Breast epithelium (tissue), 4 donors: ENCODE results near the gene FAM217A. TPM values are rescaled to one million over a fixed set of nuclear protein-coding genes. Genes with fewer than 3 reads are reported as not detected.

Experiments
- DNase-seq, 2 donors: peaks; one replicate each; pipeline ENCODE4 v3.0.0-alpha.2; 2019; ENCODE audit warnings: low spot score in 2 of 2
- H3K27ac ChIP-seq, 2 donors: fragments of 200-600 bp; sonication (generic) in 1 of 2; one replicate each; pipeline ENCODE4 v1.5.1; 2016 to 2019; ENCODE audit warnings: mild to moderate bottlenecking in 1 of 2
- H3K27me3 ChIP-seq, 2 donors: fragments of 200-600 bp; sonication (generic) in 1 of 2; one replicate each; pipeline versions ENCODE4 v1.5.1 to v1.6.0; 2017 to 2019; ENCODE audit warnings: control low read depth in 1 of 2, mild to moderate bottlenecking in 1 of 2
- H3K36me3 ChIP-seq: fragments of 200-600 bp; one replicate; pipeline ENCODE4 v1.5.1; 2019
- H3K4me1 ChIP-seq, 2 donors: fragments of 200-600 bp; sonication (generic); one replicate each; pipeline ENCODE4 v1.5.1; 2016 to 2019; ENCODE audit warnings: control low read depth in 1 of 2
- H3K4me3 ChIP-seq, 3 donors: fragments of 200-600 bp; sonication (generic); 1 replicate in 2 of 3; 2 replicates in 1 of 3; pipeline ENCODE4 v1.5.1; 2016 to 2019; ENCODE audit warnings: mild to moderate bottlenecking in 3 of 3, moderate library complexity in 2 of 3
- H3K9me3 ChIP-seq, 2 donors: fragments of 200-600 bp; sonication (generic) in 1 of 2; one replicate each; pipeline ENCODE4 v1.5.1; 2016 to 2019; ENCODE audit warnings: control low read depth in 1 of 2
- POLR2A ChIP-seq: fragments of 450-650 bp; IDR thresholded peaks from one replicate; pipeline ENCODE4 v1.6.1; 2016; ENCODE audit warnings: antibody characterized with exemption, mild to moderate bottlenecking, moderate library complexity
- POLR2AphosphoS5 ChIP-seq, 3 donors: sonication (generic); formaldehyde crosslinking; IDR thresholded peaks; one replicate each; pipeline ENCODE4 v1.6.1; 2017; ENCODE audit warnings: antibody characterized with exemption in 3 of 3
- intact Hi-C: fragments of 100-400 bp; cut with DNase I; formaldehyde crosslinking; loops from one replicate; pipeline ENCODE4 v1.15.1; 2023; ENCODE audit warnings: low total_unique reads
- total RNA-seq, 3 donors: library from RNA; depleted of rRNA; stranded (reverse); fragments of >200 nt; gene quantifications; one replicate each; pipeline ENCODE4 v1.1.0, GENCODE V29; 2016
- TF ChIP-seq, protein P1 (sequence below), 3 donors: fragments of 450-650 bp; IDR thresholded peaks; one replicate each; pipeline ENCODE4 v1.5.1; 2016 to 2017; ENCODE audit warnings: antibody characterized with exemption in 3 of 3, mild to moderate bottlenecking in 3 of 3, moderate library complexity in 3 of 3

FAM217A gene
- total RNA-seq, 3 donors from 2014 or later: not detected

GRCh38 chr6:4049246-4049645, 29.7 kb downstream of the FAM217A start:
- no peaks in the 10 kb centered on the region for H3K27me3 ChIP-seq
- intact Hi-C loops: no loop called here
- H3K36me3 ChIP-seq: no peaks in the 10 kb centered on the region
- H3K27ac ChIP-seq: no peak overlapping the region
- H3K9me3 ChIP-seq: no peaks in the 10 kb centered on the region
- no peaks in the 10 kb centered on the region for H3K4me1 ChIP-seq
- no peak for DNase-seq
- no peak for TF ChIP-seq POLR2AphosphoS5 (IDR thresholded peaks at IDR 0.05)
- TF ChIP-seq, protein P1, sequence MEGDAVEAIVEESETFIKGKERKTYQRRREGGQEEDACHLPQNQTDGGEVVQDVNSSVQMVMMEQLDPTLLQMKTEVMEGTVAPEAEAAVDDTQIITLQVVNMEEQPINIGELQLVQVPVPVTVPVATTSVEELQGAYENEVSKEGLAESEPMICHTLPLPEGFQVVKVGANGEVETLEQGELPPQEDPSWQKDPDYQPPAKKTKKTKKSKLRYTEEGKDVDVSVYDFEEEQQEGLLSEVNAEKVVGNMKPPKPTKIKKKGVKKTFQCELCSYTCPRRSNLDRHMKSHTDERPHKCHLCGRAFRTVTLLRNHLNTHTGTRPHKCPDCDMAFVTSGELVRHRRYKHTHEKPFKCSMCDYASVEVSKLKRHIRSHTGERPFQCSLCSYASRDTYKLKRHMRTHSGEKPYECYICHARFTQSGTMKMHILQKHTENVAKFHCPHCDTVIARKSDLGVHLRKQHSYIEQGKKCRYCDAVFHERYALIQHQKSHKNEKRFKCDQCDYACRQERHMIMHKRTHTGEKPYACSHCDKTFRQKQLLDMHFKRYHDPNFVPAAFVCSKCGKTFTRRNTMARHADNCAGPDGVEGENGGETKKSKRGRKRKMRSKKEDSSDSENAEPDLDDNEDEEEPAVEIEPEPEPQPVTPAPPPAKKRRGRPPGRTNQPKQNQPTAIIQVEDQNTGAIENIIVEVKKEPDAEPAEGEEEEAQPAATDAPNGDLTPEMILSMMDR (IDR thresholded peaks at IDR 0.05): no peak
- no peak for TF ChIP-seq POLR2A
- H3K4me3 ChIP-seq: no peak overlapping the region

- TF ChIP-seq, protein P1 (IDR thresholded peaks at IDR 0.05): no peak
- no peak for TF ChIP-seq POLR2A
- TF ChIP-seq POLR2AphosphoS5 (IDR thresholded peaks at IDR 0.05): no peak
- no peaks in the 10 kb centered on the region for H3K4me1 ChIP-seq
- H3K27me3 ChIP-seq: no peaks in the 10 kb centered on the region
- H3K9me3 ChIP-seq: no peaks in the 10 kb centered on the region
- H3K4me3 ChIP-seq: no peak overlapping the region
- intact Hi-C loops: no loop called here
- peaks cover 3% of the 10 kb centered on the region for H3K36me3 ChIP-seq
- DNase-seq: no peak
- H3K27ac ChIP-seq: no peak overlapping the region
Observed at GRCh38 chr6:4041480-4041879, 37.5 kb downstream of the FAM217A start.

DNA sequence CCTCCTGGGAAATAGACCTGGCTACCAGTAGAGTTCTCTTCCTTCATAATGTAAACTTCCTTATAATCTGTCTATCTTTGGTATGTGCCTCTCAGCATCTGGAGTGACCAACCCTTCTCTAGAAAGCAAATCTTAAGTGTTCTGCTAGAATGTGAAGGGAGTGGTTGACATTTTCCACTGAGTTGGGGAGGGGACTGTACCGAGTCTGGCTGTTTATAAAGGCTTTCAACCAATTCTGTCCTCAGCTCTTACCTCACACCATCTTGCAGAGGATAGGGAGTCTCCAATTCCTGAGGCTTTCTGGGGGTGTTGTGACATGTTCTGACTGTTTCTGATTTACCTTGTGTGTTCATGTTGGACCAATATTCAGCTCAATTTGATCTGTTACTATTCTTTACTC, 39.6 kb downstream of the FAM217A start:
- TF ChIP-seq, protein P1 (IDR thresholded peaks at IDR 0.05): no peak
- TF ChIP-seq POLR2AphosphoS5 (IDR thresholded peaks at IDR 0.05): no peak
- TF ChIP-seq POLR2A: no peak
- no peaks in the 10 kb centered on the region for H3K4me1 ChIP-seq
- no peak overlapping the region for H3K27ac ChIP-seq
- no peak overlapping the region for H3K4me3 ChIP-seq
- no peak for DNase-seq
- peaks cover 3% of the 10 kb centered on the region for H3K36me3 ChIP-seq
- intact Hi-C loops: loop anchor here (5.0 kb wide), 1 partner anchor 878 kb away; no protein-coding TSS in a partner anchor
- H3K9me3 ChIP-seq: no peaks in the 10 kb centered on the region
- no peaks in the 10 kb centered on the region for H3K27me3 ChIP-seq

DNA sequence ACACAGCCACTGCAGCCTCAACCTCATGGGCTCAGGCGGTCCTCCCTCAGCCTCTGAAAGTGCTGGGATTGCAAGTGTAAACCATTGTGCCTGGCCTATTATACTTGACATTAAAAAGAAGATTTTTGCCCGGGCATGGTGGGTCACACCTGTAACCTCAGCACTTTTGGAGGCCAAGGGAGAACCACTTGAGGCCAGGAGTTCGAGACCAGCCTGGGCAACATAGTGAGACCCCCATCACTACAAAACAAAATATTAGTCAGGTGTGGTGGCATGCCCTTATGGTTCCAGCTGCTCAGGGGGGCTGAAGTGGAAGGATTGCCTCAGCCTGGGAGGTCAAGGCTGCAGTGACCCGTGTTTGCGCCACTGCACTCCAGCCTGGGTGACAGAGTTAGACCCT, 42.4 kb downstream of the FAM217A start:
- no peaks in the 10 kb centered on the region for H3K9me3 ChIP-seq
- no peak overlapping the region for H3K4me3 ChIP-seq
- H3K27ac ChIP-seq: no peak overlapping the region
- intact Hi-C loops: loop anchor here (5.0 kb wide), 1 partner anchor 881 kb away; no protein-coding TSS in a partner anchor
- H3K4me1 ChIP-seq: no peaks in the 10 kb centered on the region
- peaks cover 3% of the 10 kb centered on the region for H3K36me3 ChIP-seq
- no peak for DNase-seq
- TF ChIP-seq, protein P1 (IDR thresholded peaks at IDR 0.05): no peak
- TF ChIP-seq POLR2A (no peak), POLR2AphosphoS5 (IDR thresholded peaks at IDR 0.05) (no peak)
- H3K27me3 ChIP-seq: no peaks in the 10 kb centered on the region

GRCh38 chr6:4032475-4032874, 46.5 kb downstream of the FAM217A start:
- Histone ChIP-seq H3K27me3 (no peaks in the 10 kb centered on the region), H3K4me1 (no peaks in the 10 kb centered on the region), H3K36me3 (no peaks in the 10 kb centered on the region), H3K9me3 (no peaks in the 10 kb centered on the region), H3K4me3 (no peak overlapping the region), H3K27ac (no peak overlapping the region)
- TF ChIP-seq POLR2A (no peak), POLR2AphosphoS5 (IDR thresholded peaks at IDR 0.05) (no peak)
- TF ChIP-seq, protein P1 (IDR thresholded peaks at IDR 0.05): no peak
- no peak for DNase-seq
- intact Hi-C loops: no loop called here
